ENCODE results near the gene SUMO2.
"Not testable (repeated sequence)": the region's sequence is repeated elsewhere in the genome, so short reads cannot be mapped to it uniquely, and the experiment has no call there.

The SUMO2 gene

DNA sequence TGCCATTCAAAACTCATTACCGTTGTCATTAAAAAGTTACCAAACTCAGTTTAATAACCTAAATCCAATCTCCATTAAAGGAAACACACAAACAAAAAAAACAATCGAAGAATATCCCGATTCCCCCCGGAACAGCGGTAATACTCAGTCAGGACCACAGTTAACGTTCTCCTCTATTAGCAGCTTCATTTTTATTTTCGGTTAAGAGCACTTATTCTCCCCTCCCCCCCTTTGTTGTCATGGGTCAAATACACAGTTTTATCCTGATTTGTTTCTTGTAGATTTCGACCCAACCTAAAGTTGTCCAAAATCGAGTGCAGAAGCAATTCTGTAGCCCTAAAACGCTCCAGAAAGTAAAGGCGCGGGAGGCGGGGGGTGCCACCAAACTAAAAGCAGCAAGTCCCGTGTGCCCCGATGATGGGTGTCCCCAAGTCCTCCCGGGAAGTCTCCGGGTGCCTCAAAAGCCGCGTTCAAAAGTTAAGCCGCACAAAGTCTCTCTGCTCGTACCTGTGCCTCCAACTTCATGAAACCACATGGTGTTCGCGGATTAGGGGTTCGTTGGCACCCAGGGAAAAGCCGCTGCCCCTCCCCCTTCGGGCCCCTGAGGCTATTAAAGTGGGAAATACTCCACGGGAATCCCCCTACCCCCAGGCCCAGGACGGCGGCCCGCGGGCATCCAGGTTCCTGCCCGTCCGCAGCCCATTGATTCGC is 996 bp downstream of the SUMO2 start:
- peak; percentile 13 for DNase-seq (ENCODE audit: low read depth)

- no peak for DNase-seq (ENCODE audit: low read depth)
Measured at GRCh38 chr17:75181110-75181509, 1.6 kb downstream of the SUMO2 start.

DNA sequence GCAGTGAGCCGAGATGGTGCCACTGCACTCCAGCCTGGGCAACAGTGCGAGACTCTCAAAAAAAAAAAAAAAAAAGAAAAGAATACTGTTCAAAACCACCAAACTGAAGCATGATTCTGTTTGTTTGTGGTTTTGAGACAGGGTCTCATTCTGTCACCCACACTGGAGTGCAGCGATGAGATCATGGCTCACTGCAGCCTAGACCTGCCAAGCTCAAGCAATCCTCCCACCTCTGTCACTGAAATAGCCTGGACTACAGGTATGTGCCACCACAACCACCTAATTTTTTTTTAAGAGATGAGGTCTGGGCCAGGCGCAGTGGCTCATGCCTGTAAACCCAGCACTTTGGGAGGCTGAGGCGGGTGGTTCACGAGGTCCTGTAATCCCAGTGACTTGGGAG is 4.3 kb downstream of the SUMO2 start:
- DNase-seq (ENCODE audit: low read depth), result no peak

GRCh38 chr17:75176625-75177024 is 6.1 kb downstream of the SUMO2 start:
- no peak for DNase-seq (ENCODE audit: low read depth)

DNA sequence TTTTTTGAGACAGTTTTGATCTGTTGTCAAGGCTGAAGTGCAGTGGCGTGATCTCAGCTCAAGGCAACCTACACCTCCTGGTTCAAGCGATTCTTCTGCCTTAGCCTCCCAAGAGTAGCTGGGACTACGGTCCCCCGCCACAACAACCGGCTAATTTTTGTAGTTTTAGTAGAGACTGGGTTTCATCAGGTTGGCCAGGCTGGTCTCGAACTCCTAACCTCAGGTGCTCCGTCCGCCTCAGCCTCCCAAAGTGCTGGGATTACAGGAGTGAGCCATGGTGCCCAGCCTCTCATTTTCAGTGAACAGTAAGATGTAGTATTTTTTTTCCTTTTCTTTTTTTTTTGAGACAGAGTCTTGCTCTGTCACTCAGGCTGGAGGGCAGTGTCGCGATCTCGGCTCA is 7.8 kb downstream of the SUMO2 start:
- DNase-seq (ENCODE audit: low read depth), result no peak

- DNase-seq (ENCODE audit: low read depth), result no peak
Measured at GRCh38 chr17:75173526-75173925, 9.2 kb downstream of the SUMO2 start.

GRCh38 chr17:75168998-75169397 is 13.8 kb downstream of the SUMO2 start:
- no peak for DNase-seq (ENCODE audit: low read depth)

- DNase-seq (ENCODE audit: low read depth), result not testable (repeated sequence)
Measured at GRCh38 chr17:75164606-75165005, 18.2 kb downstream of the SUMO2 start.

DNA sequence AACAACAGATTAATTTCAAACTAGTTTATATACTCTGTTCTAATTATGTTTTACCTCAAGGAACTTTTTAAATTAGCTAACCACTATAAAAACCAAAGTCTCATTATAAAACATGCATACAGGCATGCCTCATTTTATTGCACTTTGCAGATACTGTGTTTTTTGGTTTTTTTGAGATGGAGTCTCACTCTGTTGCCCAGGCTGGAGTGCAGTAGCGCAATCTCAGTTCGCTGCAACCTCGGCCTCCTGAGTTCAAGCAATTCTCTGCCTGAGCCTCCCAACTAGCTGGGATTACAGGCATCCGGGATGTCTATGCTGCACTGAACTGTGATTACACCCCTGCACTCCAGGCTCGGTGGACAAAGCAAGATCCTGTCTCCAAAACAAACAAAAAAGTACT is 19.7 kb downstream of the SUMO2 start:
- no peak for DNase-seq (ENCODE audit: low read depth)

- DNase-seq (ENCODE audit: low read depth), result no peak
Measured at GRCh38 chr17:75160211-75160610, 22.5 kb downstream of the SUMO2 start.

- DNase-seq (ENCODE audit: low read depth), result no peak
Measured at GRCh38 chr17:75159196-75160031, 23.3 kb downstream of the SUMO2 start.

GRCh38 chr17:75158480-75158879 is 24.3 kb downstream of the SUMO2 start:
- not testable (repeated sequence) for DNase-seq (ENCODE audit: low read depth)

- no peak for DNase-seq (ENCODE audit: low read depth)
Measured at GRCh38 chr17:75155191-75155601, 27.6 kb downstream of the SUMO2 start.

DNA sequence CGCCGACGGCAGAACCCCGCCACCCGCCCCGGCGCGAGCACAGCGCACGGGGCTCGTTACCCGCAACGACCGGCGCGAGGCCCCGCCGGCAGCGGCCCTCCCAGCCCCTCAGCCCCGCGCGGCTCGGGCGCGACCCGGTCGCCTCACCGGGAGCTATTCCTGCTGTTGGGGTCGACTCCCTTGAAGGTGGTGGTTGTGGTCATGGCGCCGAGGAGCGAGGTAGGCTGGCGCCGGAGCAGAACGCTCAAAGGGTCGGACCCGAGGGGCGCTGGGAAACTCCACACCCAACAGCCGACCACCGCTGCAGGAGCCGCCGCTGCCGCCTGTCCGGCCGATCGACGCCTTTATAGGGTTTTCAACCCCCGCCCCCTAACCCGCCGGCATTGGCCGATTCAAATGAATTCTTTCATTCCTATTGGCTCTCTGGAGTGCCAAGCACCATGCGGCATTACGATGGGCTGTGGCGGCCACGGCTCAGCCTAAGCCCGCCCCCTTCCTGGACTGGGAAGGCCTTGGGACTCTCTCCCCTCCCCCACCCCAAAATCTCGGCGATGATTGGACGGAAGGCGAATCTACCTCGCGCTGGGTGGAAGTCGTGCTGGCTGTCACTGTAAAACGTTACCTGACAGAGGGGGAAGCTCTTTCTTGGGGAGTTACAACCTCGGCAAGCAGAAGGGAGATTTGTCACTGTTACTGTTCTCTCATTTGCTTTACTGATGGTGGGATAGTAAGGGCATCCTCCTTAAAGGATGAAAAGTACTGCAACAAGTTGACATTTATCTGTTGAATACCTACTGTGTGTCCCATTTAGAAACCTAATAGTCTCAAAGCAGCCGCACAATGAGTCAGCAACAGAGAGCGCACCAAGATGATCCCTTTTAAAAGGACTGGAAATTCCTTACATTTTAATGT is 28.3 kb downstream of the SUMO2 start, which contains the start of gene JPT1:
Gene JPT1, minus strand, starts transcription at position 318 of the 912 bp plus-strand sequence. Its CDS starts 115 bp downstream, at position 203.
- DNase-seq (ENCODE audit: low read depth), result peak; percentile 97

- no peak for DNase-seq (ENCODE audit: low read depth)
Measured at GRCh38 chr17:75153780-75154194, 29.0 kb downstream of the SUMO2 start.

DNA sequence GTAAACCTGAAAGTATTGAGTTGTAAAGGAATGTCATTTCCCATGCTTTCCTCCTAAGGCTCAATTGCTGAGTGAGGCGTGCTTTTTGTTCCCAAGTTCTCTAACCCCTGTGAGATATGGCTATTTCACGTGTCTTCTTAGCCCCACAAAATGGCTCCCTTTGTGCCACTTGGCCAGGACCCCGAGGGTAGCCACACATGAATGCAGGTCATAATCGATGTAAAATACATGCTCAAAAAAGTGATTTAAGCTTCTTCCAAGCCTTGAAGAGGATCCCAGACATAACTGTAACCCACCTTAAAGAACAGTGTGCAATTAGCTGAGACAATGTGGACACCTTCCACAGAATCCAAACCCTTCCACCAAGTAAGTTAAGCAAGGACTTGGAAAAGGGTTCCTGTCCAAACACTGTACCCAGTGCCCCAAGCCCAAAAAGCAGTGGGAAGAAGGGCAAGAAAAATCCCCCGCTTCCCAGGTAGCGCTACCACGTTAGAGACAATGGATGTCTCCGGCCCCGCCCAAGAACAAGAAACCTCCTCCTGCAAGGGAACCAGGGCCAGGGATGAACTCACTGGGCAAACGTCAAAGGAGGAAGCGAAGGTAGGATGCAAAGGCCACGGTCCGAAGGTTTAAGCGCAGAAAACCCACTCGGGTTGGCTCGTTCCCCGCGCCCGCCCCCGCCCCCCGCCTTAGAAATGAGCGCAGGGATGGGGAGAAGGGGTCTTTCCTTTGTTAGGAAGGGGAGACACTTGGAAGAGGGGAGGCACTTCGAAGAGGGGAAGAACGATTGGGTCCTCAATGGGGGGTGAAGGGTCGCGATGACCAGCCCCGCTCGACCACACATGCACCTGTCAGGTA is 29.6 kb downstream of the SUMO2 start:
- DNase-seq (ENCODE audit: low read depth), result no peak

GRCh38 chr17:75152523-75152921 is 30.2 kb downstream of the SUMO2 start:
- no peak for DNase-seq (ENCODE audit: low read depth)

GRCh38 chr17:75151930-75152329 is 30.8 kb downstream of the SUMO2 start:
- no peak for DNase-seq (ENCODE audit: low read depth)

GRCh38 chr17:75147878-75148546 is 34.7 kb downstream of the SUMO2 start:
- no peak for DNase-seq (ENCODE audit: low read depth)

DNA sequence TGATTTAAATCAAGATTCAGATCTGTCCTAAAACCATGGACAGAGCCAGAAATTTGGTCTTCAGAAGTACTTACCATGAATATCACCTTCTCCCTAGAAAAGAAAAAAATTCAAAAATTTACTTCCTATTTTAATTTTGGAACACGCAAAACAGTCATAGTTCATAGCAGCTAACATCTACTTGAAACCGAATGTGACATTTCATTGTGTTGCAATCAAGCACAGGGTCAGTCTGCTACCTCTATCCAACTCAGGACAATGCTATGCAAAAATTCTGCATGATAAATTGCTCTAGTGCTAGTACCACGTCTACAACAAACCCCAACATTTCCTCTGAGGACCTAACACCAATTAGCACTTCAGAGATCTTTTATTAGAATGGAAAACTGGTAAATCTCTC is 36.2 kb downstream of the SUMO2 start:
- no peak for DNase-seq (ENCODE audit: low read depth)
